ENCODE measurements around the gene ANXA7.
A peak's percentile ranks its signal among the peaks of the same experiment; 100 is the strongest.
"Not testable (repeated sequence)": the region's sequence is repeated elsewhere in the genome, so short reads cannot be mapped to it uniquely, and the experiment has no call there.

ANXA7 gene

DNA sequence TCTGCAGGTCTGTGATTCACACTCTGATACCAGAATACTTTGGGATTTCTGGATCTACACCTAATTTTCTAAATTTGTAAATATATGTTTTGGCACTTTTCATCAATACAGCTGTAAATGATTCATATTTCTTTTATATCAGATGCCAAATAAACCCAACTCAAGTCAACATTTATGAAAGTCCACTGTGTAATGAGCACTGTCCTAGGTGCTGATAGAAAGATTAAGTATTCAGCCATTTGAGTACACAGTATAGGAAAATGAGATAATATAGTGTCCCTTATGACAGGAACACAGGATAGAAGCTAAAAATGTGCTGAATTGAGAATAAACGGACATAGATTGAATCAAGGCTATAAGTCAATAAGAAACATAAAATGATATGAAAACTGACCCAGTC is 6.4 kb downstream of the ANXA7 start:
- DNase-seq = no peak

DNA sequence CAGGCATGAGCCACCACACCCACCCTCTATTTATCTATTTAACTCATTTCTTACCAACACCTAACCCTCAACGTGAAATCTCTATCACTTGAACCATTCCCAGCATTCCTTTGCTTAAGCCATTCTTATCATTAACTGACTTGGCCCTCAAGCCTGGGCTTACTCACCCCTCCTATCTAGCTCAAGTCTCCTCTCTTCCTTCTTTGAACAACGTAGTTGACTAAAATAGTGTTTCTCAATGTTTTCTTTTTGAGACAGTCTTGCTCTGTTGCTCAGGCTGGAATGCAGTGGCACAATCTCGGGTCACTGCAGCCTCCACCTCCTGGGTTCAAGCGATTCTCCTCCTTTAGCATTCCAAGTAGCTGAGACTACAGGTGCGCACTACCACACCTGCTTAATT is 7.0 kb downstream of the ANXA7 start:
- DNase-seq = no peak

DNA sequence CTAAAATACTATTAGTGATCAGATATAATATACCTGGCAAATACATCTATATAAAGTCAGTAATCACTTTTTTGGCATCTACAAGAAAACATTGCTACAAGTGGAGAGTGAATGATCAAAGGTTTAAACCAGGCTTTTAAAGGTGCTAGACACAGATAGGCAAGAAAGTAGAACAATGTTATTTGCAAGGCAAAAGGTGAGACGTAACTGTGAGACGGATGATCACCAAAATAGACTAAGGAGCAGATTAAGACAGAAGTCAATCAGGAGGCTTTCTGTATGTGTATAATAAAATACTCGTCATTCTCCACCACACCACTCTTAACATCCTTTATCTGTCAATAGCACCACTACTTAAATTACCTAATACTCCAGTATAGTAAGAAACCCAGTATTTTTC is 8.3 kb downstream of the ANXA7 start:
- no peak for DNase-seq

DNA sequence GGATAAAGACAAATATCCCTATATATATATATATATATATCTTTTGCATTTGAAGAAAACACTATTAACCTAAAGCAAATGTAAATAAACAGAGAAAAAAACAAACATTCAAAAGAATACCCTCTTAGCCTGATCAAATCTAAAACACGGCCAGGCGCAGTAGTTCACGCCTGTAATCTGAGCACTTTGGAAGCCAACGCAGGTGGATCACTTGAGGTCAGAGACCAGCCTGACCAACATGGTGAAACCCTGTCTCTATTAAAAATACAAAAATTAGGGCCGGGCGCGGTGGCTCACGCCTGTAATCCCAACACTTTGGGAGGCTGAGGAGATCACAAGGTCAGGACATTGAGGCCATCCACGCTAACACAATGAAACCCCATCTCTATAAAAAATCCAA is 9.2 kb downstream of the ANXA7 start:
- DNase-seq = no peak

DNA sequence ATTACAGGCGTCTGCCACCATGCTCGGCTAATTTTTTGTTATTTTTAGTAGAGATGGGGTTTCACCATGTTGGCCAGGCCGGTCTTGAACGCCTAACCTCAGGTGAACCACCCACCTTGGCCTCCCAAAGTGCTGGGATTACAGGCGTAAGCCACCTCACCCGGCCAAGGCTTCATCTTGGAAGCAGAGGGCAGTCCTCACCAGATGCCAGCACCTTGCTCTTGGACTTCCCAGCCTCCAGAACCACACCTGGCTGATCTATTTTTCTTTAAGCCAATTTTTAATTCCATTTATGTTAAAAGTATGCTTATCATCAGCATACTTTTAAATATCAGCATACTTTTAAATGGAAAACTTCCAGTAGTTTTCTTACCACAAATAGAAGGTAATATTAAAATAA is 12.2 kb downstream of the ANXA7 start:
- DNase-seq = no peak

DNA sequence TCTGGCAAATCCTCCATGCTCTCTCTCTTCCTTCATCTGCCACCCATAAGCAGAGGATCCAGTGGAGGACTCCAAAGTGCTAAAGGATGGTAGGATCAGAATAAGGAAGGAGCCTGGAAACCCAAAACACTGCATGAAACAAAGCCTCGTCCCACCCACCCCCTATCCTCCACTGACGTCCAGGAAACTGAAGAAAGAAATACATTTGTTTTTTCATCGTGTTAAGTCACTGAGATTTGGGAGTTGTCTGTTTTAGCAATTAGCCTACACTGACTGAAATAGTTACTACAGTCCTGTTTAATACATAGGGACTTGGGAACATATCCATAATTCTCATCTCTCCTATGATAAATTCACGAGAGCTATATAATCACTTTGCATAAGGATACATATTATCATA is 14.8 kb downstream of the ANXA7 start:
- DNase-seq = no peak

DNA sequence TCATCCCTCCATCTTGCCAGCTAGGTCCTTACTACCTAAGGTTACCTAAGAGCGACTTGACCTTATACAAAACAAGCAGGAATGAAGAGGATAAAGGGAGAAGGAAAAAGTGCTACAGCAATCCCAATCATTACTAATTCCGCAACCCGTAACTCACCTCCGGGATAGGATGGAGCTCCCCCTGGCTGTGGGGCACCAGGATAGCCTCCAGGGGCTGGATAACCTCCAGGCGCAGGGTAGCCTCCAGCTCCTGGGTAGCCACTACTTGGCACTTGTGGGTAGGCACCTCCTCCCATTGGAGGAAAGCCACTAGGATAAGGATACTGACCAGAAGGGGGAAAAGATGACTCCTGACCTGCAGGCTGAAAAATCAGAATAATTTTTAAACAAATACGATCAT is 15.8 kb downstream of the ANXA7 start:
- DNase-seq = peak; percentile 3

DNA sequence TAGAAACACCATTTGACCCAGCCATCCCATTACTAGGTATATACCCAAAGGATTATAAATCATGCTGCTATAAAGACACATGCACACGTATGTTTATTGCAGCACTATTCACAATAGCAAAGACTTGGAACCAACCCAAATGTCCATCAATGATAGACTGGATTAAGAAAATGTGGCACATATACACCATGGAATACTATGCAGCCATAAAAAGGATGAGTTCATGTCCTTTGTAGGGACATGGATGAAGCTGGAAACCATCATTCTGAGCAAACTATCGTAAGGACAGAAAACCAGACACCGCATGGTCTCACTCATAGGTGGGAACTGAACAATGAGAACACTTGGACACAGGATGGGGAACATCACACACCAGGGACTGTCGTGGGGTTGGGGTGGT is 19.5 kb downstream of the ANXA7 start:
- not testable (repeated sequence) for DNase-seq

DNA sequence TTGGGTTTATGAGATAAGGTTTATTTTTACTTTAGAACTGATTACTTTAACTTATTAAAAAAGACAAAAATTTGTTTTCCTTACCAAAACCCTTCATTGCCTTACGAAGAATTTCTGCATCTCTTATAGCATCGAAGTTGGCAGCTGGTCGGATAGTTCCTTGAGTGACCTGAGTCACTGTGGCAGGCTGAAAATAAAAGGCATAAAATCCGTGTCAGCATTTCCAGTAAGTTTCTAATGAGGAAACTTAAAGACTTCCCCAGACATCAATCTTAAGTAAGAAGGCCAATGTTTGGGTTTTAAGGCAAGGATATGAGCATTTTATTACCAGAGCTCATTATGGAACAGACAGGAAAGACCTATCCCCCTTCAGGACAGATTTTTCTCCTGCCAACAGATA is 25.6 kb downstream of the ANXA7 start:
- no peak for DNase-seq

DNA sequence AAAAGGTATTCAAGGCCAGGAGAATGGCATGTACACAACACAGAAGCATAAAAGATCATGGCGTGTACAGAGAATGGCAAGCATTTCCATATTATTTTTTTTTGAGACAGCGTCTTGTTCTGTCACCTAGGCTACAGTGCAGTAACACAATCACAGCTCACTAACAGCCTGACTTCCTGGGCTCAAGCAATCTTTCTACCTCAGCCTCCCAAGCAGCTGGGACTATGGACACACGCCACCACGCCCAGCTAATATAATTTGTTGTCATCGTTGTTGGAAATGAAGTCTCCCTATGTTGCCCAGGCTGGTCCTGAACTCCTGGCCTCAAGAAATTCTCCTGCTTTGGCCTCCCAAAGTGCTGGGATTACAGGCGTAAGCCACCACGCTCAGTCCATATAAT is 27.3 kb downstream of the ANXA7 start:
- no peak for DNase-seq

DNA sequence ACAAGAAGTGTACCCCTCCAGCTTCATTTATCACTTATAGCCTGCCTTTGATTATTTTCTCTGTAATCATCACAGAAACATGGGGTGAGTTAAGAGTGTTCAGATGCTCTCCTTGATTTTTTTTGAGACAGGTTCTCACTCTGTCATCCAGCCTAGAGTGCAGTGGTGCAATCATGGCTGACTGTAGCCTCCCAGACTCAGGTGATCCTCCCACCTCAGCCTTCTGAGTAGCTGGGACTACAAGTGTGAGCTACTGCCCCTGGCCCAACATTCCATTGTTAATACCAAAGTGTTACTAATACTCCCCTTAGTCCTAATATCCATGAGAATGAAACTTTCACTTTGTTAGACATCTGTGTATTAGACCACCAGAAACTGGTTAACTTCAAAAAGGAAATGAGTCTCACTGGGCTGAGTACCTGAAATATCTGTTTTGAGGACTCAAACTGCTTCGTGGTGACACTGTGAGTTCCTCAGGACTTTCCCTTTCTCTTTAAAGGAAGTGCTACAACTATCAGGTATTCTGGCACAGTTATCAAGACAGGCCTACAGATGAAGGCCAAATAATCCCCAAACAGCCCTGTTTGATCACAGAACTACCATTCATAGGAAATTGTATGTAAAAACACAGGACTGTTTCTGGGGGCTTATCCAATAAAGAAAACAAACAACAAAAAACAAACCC is 34.7 kb downstream of the ANXA7 start:
- DNase-seq = no peak

DNA sequence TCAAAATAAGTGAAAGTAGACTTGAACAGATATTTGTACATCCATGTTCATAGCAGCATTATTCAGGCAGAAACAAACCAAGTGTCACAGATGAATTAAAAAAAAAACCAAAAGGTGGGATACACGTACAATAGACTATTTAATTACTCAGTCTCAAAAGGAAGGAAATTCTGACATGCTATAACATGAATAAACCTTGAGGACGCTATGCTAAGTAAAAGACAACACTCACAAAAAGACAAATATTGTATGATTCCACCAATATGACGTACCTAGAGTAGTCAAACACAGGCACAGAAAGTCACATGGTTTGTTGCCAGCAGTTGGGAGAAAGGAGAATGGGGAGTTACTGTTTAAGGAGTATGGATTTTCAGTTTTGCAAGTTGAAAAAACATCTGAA is 37.2 kb downstream of the ANXA7 start:
- DNase-seq = no peak

DNA sequence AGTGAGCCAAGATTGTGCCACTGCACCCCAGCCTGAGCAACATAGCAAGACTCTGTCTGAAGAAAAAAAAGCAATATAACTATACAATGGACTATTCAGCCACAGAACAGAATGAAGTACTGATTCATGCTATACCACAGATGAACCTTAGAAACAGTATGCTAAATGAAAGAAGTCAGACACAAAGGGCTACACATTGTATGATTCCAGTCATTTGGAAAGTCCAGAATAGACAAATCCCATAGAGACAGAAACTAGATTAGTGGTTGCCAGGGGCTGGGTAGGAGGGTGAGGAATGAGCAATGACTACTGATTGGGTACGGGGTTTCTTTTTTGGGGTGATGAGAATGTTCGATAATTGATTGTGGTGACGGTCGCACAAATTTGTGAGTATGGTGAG is 45.6 kb downstream of the ANXA7 start:
- no peak for DNase-seq

DNA sequence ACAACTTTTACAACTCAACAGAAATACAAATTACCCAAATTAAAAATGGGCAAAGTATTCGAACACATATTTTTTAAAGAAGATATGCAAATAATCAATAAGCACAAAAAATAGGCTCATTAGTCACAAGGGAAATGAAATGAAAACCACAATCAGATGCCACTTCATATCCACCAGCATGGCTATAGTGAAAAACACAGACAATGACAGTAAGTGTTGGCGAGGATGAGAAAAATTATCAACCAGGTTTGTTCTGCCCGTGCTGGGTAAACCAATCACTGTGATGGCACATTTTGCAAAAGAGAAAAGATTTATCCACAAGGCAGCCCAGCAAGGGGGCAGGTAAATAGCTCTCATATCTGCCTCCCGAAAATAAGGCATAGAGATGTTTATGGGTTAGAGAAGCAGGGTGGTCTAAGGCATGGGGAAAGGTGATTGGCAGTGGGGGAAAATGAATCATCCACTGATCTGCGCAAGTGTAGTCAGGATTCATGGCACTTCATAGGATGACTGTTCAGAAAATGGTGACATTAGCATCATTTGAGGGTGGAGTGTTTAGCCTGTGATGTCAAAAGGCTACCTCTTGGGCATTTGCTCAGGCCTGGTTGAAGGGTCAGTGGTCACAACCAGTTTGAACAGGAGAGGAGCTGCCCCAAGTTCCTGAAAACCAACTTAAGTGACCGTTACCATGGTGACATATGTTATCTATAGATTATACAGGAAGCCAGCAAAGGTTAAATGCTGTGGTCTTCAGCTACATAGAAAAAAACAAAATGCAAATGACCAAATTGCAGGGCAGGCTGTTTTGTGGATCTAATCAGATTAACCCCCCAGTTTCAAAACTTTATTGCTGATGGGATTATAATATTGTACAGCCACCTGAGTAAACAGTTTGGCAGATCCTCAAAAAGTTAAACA is 47.2 kb downstream of the ANXA7 start:
- DNase-seq = no peak

DNA sequence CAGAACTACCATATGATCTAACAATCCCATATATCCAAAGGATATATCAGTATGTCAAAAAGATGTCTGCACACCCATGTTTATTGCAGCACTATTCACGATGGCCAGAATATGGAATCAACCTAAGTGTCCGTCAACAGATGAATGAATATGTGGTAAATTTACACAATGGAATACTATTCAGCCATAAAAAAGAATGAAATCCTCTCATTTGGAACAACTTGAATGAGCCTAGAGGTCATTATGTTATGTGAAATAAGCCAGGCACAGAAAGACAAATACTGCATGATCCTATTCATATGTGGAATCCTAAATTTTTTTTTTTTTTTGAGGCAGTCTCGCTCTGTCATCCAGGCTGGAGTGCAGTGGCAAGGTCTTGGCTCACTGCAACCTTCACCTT is 48.9 kb downstream of the ANXA7 start:
- no peak for DNase-seq

DNA sequence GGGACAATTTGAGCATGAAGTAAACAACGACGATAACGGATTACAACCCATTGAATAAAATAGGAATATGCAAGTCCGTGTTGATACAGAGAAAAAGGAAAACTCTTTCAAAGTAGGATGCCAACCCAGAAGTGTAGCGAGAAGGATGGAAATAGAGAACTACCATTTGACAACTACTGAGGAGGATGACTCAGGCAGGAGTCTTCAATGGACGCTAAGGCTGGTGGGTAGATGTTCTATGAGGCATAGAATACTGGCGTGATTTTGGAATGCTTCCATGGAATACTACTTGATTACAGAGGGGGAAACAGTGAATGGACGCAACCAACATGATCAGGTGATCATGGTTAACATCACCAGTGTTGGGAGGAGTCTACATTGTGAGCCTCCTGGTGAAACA is 54.4 kb downstream of the ANXA7 start:
- DNase-seq = peak; percentile 29

DNA sequence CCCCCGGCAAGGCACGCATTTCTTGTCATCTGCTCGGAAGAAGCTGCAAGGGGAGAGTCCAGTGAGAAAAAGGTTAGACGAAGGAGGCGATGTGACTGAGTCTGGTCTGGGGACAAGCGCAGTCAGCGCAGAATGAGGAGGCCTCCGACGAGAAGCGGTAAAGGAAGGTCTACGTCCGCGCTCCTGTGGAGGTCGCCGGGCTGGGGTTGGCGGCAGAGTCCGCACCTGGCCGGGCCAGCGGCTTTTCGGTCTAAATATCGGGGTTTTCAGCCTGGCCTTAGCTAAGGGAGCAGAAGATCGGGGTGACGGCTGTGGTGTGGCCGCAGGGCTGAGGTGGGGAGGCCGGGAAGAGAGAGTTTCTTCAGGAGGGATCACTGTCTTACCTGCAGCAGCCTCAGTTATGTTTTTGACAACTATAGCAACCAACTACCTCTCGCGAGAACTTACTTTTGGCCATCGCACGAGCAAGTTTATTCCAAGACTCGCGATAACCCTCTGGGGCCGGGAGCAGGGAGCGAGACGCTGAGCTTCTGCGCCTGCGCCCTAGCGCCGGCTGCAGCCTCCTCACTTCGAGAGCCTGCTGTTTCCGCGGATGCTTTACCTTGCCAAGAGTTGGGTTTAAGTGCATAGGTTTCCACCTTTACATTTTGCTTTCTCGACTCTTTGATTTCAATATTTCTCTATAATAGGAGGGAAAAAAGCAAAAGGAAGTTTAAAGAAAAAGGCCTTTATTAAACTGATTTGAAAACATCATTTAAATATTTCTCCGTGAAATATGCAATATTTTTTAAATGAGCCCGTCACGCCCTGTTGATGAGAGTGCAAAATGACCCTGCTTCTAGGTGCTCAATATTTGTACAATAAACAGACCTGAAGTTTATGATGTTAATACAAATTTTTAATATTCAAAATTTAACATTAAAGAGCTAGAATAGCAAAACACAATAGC is 55.3 kb downstream of the ANXA7 start, which contains the start of gene CFAP70:
Gene CFAP70 (minus strand): TSS at position 534 of the 949 bp plus-strand sequence. CDS start 4,068 bp downstream, outside the sequence.
- peak; percentile 96 for DNase-seq

DNA sequence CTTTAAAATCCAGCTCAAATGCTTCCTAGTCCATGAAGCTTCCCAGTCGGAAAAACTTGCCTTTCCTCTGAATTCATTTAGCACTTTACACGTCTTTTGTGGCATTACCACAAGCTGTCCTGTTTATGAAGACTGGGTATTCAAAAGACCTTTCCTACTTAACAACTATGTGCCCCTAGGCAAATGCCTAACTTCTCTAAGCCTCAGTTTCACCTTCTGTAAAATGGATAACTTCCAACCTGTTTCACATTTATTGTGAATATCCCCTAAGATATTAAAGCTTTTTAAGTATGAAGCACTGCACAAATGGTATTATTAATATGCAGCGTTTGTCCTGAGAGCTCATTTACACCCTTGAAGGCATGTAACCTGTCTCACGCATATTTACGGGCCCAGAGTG is 56.0 kb downstream of the ANXA7 start:
- no peak for DNase-seq

DNA sequence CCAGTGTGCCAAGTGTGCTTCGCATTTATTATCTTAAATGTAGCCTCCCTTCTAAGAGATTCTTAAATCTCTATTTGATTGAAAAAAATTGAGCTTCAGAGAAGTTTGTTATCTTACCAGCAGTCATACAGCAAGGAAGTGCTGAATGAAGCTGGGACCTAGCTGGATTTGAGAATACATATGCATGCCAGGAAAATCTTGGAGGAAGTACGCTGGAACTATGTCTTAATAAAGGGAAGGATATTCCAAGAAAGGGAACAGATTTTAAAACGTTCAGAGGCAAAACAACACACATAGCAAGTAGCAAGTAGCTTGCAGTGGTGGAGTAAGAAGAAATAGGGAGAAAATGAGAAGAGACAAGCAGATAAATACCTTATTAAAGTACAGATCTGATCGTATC is 56.7 kb downstream of the ANXA7 start:
- DNase-seq = no peak

DNA sequence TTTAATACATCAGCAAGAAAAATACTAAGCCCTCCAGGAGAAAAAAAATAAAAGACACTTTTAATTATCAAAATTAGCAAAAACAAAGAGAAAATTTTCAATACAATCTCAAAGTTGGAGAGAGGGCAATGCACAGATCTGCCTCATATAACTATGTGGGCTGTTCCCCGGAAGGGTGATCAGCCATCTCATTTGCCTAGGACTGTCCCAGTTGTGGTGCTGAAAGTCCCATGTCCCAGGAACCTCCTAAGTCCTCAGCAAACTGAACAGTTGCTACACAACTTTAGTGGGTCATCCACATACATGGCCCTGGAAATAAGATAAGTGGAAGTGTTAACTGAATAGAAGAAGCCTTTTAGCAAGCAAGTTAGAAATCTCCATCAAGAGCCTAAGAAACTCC is 69.6 kb downstream of the ANXA7 start:
- no peak for DNase-seq

DNA sequence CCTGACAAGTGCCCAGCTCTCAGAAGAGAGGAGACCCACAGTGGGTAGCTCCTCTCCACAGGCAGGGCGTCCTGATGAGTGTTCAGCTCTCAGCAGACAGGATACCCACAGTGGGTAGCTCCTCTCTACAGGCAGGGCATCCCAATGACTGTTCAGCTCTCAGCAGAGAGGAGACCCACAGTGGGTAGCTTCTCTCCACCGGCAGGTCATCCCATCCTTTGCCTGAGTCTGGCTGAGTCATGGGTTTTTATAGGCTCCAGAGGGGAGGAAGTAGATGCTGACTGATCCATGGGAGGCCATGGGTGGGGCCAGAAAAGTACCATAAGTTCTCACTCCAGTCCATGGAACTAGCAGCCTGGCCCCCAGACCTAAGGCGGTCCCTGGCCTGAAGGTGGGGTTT is 73.7 kb downstream of the ANXA7 start:
- no peak for DNase-seq

DNA sequence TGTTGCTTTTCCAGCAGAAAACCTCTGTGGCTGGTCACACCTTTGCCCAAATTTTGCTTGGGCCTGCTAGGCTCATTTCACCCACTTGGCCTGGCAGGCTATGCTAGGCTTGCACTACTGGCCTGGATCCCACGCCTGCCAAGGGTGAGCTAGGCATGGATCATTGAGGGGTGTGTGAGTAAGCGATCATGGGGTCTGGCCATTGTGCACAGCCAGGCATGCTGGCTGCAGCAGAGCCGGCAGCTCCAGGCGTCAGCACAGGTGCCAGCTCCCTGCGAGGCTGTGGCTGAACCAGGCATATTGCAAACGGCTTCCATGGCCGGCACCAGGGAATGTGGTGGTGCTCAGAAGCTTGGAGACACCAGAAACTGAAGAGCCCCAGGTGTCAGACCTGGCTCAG is 74.4 kb downstream of the ANXA7 start:
- no peak for DNase-seq

DNA sequence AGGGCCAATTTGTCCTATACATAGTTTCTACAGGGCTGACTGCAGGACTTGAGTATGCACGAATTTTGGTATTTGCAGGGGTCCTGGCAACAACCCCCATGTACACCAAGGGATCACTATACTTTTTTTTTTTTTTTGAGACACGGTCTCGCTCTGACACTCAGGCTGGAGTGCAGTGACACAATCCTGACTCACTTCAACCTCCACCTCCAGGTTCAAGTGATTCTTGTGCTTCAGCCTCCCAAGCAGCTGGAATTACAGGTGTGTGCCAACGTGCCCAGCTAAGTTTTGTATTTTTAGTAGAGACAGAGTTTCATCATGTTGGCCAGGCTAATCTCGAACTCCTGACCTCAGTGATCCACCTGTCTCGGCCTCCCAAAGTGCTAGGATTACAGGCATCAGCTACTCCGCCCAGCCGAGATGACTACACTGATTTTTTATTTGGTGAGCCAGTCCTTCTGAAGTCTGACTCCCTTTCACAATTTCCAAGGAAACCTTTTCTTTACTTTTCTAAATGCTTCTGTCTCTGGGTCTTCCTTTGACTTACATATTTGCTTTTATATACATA is 75.0 kb downstream of the ANXA7 start:
- no peak for DNase-seq
